ENCODE results near the gene CTRB1.

- TF ChIP-seq CTCF (conservative IDR thresholded peaks at IDR 0.05 in 1 of 2, IDR thresholded peaks at IDR 0.05 in 1 of 2; ENCODE audit: extremely low read depth in 1 of 2, insufficient read depth in 1 of 2, low read depth in 1 of 2, low read length in 2 of 2) (peak in 1 of 2 donors; percentile 4), EZH2 (IDR thresholded peaks at IDR 0.05; ENCODE audit: borderline replicate concordance, low read length) (no peak)
Observed at GRCh38 chr16:75250089-75250808, 31.5 kb downstream of the CTRB1 start.

All from mammary epithelial cell (primary cell).